Measurements from ENCODE around the gene ZNF311.

GRCh38 chr6:29021434-29021833 is 16.3 kb upstream of the ZNF311 start:
- TF ChIP-seq CTCF (IDR thresholded peaks at IDR 0.05 in 4 of 5, conservative IDR thresholded peaks at IDR 0.05 in 1 of 5) (no peak), POLR2A (IDR thresholded peaks at IDR 0.05) (no peak)

Data from gastrocnemius medialis (tissue), 4 donors.